T-helper 9 cell (primary cell): ENCODE results near the gene CDYL.

Experiments used
- DNase-seq: peaks from one replicate; pipeline ENCODE4 v3.0.0-alpha.2; 2020

CDYL gene

DNA sequence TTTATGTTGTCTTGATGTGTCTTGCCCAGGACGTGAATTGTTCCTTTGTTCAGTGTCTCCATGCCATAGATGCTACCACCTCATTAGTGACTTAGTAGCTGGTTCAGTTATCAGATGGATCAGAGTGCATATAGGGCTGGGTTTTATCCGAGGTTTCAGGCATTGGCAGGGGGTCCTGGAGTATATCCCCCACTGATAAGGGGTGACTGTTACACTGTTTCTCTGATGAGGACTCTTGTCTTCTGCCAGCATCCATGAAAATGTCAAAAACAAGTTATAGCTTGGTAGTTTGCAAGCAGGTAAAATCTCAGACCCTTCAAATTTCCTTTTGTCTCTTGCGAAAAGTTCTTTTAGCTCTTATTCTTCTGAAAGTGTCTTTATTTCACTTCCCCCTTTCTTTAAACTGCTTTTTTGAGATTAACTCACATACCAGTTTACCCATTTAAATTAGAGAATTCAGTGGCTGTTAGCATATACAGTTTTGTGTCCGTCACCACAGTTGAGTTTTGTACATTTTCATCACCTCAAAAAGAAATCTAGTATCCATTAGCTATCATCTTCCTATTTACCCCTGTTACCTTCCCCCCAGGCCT is 109.2 kb downstream of the CDYL start:
- no peak for DNase-seq

DNA sequence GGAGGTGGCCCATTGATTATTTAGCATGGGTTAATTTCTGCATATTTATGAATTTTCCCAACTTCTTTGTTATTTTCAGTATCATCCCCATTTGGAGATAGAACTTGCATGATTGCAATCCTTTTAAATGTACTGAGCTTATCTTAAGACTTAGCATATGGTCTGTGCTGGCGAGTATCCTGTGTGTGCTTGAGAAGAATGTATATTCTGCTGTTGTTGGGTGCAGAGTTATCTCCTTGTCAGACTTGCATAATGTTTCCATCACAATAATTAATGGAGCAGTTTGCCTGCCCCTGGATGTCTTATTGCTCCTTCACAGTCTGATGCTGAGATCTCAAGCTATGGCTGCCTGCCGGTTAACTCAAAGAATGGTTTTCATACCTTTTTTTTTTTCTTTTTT is 112.6 kb downstream of the CDYL start:
- DNase-seq = no peak

DNA sequence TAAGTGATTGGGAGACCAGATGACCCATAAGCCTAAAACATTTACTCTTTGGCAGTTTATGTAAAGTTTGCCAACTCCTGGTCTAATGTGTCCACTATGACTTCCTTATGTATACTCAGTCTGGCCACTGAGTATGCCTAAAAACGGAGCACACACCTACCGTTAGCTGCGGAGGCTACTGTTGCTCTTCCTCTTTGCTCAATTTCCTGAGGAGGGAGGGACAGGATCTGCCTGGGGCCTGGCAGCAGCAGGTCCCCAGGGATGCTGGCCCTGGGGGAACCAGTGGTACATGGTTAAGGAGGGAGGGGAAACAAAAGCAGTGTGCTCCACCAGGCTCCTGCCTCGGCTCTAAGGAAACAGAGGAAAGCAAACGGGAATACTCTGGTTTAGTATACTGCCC is 113.5 kb downstream of the CDYL start:
- no peak for DNase-seq

DNA sequence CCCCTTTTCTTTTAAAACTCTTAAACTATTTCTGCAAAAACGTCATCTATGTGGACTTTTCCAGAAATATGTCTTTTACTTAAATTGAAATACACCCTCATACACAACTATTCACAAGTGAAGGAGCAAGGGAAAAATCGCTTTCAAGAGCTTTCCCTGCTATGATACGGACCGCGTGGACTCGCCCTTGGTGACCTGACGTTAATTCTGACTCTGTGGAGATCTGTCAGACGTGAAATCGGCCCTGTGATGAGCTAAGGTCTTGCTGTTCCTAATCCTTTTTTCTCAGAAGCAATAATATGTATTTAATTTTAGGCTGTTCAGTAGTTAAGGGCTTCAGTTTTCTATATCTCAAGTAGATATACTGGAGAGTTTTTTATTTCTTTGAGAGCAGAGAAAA is 114.0 kb downstream of the CDYL start:
- DNase-seq = no peak

DNA sequence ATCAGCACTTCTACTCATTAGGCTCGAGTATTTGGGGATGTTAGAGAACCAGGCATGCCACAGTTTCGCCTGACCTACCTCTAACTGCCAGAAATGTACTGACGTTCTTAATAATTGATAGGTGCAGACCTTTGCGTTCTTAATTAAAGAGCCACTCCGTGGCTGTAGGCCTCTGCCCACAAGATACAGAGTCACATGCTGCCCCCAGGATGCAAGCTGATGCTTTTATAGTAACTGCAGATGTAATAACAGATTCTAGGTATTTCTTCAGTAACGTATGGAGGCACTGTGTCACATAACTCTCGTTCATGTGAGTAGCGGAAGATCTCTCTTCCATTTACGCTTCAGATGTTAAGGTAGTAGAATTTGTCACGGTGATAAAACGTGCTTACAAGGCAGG is 114.4 kb downstream of the CDYL start:
- no peak for DNase-seq

DNA sequence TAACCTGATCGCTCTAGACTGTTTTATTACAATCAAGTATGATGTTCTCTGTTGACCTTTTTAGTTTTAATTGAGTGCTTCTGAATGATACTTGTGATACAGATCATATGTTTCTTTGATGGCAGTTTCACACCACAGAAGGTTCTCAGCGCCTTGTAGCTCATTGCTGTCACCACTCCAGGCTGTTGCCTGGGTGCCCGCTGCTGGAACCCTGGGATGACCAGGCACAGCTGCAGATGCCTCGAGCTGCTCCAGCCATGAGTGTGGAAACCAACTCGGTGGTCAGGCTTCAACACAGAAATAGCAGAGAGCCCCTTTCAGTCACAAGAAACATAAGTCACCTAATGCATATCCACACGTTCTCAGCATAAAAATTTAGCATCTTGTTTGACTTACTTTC is 114.9 kb downstream of the CDYL start:
- DNase-seq = no peak

DNA sequence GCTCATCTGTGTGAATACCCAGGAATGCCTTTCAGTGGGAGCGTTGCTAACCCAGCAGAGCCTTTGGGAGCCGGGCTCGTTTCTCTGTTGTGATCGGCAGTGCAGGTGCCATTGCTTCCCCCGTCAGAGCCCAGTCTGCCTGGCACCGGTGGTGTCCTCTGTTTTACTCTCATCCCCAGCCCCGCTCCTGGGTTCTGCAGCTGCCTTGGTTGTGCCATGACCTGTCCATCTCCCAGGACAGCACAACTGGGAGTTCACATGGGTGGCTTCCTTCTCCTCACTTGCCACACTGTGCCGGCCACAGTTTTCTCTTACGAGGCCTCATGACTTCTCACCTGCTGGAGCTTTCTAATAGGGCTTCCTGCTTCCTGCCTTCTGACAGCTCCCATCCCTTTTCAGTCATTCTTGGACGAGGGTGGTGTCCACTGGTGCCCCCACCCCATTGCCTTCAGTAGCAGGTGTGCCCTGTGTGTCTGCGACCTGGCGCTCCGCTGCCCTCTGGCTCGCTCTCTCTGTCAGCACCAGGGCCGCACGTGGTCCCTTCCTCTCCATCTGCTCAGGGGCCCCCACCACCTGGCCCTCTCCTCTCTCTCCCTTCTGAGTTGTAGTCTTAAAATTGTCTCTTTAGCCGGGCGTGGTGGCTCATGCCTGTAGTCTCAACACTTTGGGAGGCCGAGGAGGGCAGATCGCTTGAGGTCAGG is 116.7 kb downstream of the CDYL start:
- no peak for DNase-seq

DNA sequence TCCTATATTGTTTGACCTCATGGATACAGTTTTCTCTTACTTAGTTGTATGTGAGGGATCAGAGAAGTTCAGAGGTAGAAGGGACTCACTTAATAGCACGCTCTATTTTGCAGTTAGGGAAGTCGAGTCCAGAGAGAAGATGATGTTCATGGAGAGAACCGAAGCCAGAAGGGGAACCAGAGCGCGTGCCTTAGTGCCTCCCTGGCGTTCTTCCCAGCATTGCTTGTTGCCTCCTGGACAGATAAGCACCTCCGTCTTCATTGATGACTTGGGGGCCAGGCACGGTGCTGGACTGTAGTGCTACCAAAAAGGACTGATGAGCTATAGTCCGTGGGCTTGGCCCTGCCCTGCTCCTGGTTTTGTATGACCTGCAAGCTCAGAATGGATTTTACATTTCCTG is 117.8 kb downstream of the CDYL start:
- DNase-seq = no peak

DNA sequence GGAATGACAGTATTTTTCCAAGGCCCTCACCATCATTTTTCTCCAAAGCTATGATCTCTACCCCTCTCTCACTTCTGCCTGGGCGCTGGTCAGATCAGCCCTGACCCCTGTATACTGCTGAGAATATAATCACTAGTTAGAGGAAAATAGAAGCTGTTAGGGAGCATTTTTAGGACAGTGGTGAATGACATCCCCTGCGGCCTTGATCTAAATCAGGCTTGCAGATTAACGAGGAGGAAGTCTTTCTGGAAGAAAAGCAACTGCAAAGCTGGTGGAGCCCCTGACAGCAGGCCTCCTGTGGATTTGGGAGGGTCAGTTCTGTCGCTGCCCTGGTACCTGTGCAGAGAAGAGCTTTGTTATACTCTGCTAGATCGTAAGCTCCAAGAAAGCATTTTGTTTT is 119.8 kb downstream of the CDYL start:
- no peak for DNase-seq

DNA sequence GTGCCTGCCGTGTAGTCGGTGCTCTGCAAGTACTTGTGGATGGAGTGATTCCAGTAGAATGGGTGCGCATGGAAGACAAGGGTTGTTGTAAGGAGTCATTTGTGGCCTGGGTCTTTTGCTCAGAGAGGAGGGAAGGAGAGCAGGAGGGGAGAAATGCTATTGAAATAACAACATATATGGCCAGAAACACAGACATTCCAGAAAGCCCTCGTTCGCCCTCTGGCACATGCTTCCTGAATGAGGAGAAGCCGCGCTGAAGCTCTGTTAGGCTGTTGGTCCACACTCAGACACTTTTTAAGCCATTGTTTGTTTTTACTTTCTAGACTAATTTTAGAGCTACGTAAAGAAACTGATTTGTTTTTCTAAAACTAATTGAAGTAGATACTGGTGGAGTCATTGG is 120.2 kb downstream of the CDYL start:
- no peak for DNase-seq

DNA sequence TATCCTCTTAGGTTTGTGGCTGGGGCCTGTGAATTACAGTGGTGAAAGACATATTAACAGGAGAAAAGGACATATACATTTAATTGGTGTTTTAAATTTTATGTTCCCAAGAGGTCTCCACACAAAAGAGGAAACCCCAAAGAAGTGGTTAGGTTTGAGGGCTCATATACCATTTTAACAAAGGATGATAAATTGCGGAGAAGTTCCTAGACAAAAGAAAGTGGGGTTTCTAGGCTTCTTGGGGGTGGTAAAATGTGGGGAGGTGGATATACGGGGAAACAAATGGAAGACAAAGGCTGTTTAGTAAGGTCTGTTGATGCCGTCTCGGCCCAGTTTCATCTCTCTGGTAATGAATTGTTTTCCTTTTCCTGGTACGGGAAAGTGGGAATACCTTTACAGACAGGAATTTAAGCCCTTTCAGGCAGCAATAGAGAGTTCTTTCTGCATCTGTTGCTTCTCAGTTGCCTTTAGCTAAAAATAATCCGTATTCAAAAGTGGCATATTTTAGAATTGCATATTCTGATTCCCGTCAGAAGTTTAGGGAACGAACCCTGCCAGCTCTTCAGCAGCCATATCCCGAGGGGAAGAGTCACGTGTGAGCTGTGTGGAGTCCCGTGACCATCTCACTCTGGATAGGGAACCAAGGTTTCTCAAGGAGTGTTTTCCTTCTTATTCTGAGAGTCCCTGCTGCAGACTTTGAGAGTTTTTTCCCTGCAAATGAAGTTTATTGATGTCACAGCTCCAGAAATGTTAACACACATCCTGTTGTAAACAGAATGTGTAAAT is 123.2 kb downstream of the CDYL start:
- no peak for DNase-seq

DNA sequence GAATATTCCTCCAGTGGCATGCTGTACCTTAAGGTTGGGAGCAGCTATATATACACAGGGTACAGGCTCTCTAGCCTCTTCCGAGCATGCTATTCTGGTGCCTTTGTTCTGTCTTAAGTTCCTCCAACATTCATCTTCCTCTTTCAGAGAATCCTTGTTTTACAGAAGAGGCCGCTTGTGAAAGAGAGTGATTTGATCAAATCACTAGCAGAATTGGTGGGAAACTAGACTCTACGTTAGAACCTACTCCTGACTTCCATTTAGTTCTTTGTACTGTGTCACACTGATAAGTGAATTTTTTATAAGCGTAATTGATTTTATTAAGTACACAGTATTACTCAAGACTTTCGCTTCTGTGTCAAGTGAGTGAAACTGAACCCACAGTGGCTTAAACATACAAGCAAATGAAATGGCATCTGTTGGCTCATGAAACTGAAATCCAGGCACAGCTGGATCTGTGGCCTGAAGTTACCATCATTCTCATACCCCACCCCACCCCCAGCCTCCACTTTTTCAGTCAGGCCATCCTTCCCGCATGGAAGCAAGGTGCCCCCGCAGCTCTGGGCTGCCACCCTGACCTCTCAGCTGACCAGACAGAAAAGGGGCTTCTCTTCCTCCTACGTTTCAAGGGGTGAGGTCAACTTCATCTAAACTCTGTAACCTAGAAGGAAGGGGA is 125.3 kb downstream of the CDYL start:
- DNase-seq = no peak

DNA sequence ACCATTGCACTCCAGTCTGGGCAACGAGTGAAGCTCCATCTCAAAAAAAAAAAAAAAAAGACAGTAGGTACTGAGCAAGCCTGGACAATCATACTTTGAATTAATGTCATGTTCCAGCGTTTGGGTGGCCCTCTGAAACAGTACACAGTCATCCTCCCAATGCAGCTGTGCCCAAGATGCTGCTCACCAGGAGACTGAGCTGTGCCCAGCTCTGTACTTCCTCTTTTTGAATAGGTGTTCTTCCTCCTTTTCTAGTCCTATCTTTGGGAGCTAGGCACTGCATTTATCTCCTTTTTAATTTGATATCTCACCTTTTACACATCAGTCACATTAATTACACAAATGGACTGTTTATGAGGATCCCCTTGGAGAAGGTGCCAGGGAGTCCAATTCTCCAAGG is 126.2 kb downstream of the CDYL start:
- no peak for DNase-seq

DNA sequence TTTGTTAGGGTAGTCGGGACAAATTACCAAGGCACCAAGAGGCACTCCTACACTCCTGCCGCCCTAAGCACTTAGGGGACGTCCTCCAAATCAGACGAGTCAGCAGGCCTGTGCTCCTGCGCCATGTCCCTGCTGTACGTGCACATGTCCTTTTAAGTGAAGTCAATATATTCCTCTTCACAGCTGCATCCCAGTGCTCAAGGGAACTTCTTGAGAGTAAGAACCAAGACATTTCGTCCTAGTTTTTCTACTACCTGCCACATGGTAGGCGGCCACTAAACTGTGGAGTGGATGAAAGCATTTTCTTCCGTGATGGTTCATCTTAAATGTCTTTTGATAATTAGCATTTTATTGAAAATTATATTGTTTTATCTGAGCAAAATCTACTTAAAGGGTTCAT is 126.9 kb downstream of the CDYL start:
- no peak for DNase-seq

DNA sequence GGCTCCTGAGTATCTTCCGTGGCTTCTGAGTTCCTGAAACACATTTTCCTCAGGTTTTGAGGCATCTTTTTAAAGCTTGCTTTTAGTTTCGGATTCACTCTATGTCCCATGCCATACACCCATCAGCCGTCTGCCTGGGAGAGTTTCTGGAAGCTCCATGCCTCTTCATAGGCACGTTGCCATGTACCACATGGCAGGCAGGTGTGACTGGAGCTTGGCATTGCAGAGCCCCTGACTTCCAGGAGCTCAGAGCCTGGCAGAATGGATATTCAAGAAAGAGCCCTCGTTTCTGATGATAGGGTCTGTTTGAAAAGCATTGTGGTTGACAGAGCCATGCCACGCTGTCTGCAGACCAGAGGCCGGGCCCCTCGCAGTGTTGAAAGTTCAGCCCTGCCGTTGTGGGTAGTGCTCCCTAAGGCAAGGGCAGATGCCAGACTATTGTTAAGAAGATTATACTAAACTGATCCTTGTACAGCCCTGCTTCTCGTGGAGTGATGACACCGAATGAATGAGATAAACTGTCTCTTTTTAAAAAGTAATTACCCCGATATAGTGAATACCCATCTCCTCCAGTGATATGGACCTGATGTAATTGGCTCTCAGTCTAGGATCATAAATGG is 127.7 kb downstream of the CDYL start:
- no peak for DNase-seq

DNA sequence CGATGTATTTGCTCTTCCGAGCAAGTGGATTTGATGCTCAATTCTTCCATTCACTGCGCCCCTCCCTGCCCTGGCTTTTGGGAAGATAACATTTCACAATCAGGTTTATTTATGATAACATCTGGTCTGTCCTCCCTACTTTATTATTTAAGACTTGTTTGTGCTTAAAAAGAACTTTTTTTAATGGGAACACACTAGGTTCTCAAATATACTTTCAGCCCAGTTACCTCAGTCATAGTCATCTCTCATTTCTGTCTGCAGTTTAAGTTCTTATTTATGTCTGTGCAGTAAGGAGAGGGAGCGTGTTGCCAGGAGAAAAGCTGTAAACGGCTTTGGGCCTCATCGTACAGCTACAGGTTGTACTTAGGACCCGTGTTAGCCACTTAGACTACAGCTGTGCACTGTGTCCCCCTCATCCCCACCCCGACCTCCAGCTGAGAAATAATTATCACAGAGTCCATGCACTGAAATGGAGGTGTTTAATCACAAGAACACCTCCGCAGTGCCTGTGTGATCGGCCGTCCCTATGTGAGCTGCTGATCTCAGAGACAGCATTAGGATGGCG is 128.3 kb downstream of the CDYL start:
- no peak for DNase-seq

DNA sequence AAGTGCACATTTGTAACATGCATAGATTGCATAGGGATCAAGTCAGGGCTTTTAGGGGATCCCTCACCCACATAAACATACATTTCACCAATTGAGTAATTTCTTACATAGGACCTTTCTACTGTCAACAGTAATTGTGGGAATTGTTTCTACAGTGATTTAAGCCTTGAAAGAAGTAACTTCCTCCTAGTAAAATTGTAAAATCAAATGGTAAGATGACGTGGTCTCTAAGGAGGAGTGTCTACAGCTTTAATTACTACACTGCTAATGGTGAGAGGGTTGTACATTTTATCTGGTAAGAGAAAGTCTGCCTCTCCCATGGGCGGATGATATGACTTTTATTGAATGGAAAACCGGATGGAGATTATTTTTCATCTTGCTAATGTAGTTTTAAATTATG is 129.6 kb downstream of the CDYL start:
- DNase-seq = no peak

DNA sequence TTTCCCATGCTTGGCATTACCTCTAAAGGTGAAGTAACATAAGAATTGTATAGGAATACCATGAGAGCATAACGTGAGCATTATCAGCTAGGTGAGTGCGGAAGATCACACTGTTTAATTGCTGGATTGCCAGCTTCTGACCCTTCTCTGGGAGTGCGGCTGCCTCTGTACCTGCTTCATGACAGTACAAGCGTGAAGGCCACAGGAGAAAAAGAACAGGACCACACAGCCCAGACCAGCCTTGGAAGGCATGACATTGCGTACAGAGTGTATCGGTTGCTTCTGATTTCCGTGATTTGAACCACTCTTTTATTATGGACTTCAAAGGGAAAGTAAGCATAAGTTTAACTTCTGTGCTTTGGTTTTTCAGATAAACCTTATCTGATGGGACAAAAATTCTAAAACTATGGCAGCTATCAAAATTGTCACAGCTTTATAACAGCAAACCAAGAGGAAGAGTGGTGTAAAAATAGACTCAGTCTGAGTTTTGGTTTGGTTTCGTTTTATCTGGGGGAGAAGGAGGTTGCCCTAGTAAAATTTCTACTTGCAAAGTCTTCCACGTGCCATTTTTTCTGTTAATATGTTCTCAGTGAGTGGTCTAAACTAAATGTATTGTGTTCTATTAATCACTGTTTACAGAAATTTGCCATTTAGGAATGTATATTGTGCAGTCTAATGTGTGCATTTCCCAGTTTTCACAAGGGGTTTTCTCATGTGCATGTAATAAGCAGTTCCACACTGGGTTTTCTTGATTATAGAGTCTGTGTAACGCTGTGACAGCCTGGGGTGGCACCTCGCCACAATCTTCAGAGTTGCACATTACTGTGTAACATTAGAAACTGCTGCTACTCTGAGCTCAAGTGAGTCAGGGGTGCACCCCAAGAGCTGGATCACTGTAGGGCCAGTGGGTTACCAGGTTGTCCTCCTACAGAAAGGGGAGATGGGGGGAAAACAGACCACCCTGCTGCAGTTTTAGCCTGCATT is 130.4 kb downstream of the CDYL start:
- no peak for DNase-seq

DNA sequence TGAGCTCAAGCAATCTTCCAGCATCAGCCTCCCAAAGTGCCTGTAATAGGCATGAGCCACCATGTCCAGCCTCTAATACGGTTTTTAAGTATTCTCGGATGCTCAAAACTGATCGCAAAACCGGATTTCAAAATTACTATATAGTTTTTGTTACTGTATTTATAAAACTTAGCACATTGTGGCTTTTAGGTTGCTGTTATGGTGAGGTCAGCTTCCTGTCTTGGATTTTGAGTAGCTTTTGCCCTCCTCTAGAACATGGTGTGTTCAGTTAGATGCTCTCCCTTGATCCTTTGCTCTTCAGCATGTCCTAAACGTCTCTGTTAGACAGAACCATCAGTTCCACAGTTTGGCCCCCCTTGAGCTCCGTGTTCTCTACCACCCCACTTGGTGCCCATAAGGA is 131.4 kb downstream of the CDYL start:
- DNase-seq = no peak

DNA sequence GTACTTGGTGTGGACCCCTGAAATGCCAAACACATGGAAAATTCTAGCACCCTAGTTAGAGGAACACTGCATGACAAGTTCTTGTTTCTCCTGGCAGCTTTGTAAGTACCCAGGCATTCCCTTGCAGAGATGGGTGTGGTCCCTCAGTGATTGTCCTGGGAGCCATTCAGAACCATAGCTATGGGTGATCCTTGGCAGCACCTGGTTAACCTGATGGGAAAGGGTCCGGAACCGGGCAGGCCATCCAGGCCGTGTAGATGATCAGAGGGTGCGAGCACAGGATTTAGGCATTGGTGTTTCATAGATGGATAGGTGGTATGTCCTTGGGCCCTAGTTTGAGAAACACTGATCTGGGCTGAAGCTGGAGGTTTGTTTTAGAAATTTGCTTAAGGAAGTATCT is 131.9 kb downstream of the CDYL start:
- DNase-seq = no peak

DNA sequence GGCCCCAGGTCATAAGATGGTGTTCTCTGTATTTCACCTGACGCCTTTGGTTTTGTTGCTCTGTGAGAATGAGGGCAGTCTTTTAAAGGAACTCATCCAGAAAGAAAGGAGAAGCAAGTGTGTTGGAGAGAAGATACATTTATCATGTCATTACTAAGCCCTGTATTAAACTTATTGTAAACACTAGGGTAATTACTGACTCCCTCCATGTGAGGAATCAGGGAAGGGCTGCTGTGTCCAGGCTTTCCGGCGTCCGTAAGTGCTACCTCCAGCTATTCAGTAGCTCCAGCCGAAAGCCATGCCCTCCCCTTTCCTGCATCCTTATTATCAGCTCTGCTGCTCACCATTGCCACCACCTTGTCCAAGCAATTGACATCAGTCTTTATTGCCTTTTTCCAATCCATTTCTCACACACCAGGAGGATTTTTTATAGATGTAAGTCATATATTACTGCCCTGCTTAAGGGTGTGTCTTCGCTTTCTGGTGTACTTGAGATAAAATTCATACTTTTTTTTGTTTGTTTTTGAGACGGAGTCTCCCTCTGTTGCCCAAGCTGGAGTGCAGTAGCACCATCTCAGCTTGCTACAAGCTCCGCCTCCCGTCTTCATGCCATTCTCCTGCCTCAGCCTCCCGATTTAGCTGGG is 133.0 kb downstream of the CDYL start:
- DNase-seq = no peak
